Aorta (tissue), 5 donors: Measurements from ENCODE around the gene CASP1. TPM values are rescaled to one million over a fixed set of nuclear protein-coding genes. Genes with fewer than 3 reads are reported as not detected.
"Not testable (repeated sequence)": the region's sequence is repeated elsewhere in the genome, so short reads cannot be mapped to it uniquely, and the experiment has no call there.

ENCODE experiments used
- ATAC-seq: fragments of 200-7000 bp; cut with Tn5 transposase; one replicate; pipeline ENCODE4 v1.9.1; 2022; ENCODE audit warnings: moderate library complexity; ENCODE audit not compliant: low FRiP score
- DNase-seq, 2 donors: peaks; one replicate each; pipeline ENCODE4 v3.0.0-alpha.2; 2020
- H3K27ac ChIP-seq, 2 donors: one replicate each; pipeline ENCODE4 v1.5.1; 2013; ENCODE audit warnings: low read length in 2 of 2, mild to moderate bottlenecking in 2 of 2, moderate library complexity in 2 of 2, control low read depth in 1 of 2, inconsistent platforms in 1 of 2, low read depth in 1 of 2
- H3K27me3 ChIP-seq, 2 donors: one replicate each; pipeline ENCODE4 v1.6.1; 2013; ENCODE audit warnings: control low read depth in 1 of 2, low read length in 1 of 2, mild to moderate bottlenecking in 1 of 2, moderate library complexity in 1 of 2; ENCODE audit not compliant: insufficient read depth in 2 of 2, control insufficient read depth in 1 of 2
- H3K36me3 ChIP-seq, 2 donors: one replicate each; pipeline ENCODE4 v1.6.1; 2013; ENCODE audit warnings: control low read depth in 1 of 2, low read length in 1 of 2, mild to moderate bottlenecking in 1 of 2; ENCODE audit not compliant: insufficient read depth in 2 of 2, control insufficient read depth in 1 of 2
- H3K4me1 ChIP-seq, 2 donors: one replicate each; pipeline ENCODE4 v1.6.1; 2013; ENCODE audit warnings: low read length in 2 of 2, control low read depth in 1 of 2, mild to moderate bottlenecking in 1 of 2, moderate library complexity in 1 of 2; ENCODE audit not compliant: insufficient read depth in 2 of 2, control insufficient read depth in 1 of 2
- H3K4me3 ChIP-seq, 2 donors: one replicate each; pipeline ENCODE4 v1.5.1; 2013; ENCODE audit warnings: low read length in 2 of 2, control low read depth in 1 of 2, mild to moderate bottlenecking in 1 of 2
- H3K9me3 ChIP-seq: one replicate; pipeline ENCODE4 v1.6.1; 2013; ENCODE audit warnings: mild to moderate bottlenecking, low read length; ENCODE audit not compliant: control insufficient read depth
- WGBS, 2 donors: extraction: QIAGEN DNeasy Blood & Tissue Kit; methylation state at CpG; one replicate each; pipeline ENCODE4 v1.1.7; 2013; 5-methylcytosine and 5-hydroxymethylcytosine counted together
- intact Hi-C, 2 donors: fragments of 100-400 bp; cut with DNase I; formaldehyde crosslinking; loops; one replicate each; pipeline versions ENCODE4 v1.14.2 to v1.15.0; 2022
- long read RNA-seq, 2 donors: library from polyadenylated mRNA; unstranded; transcript quantifications; one replicate each; pipeline ENCODE4 v2.0.0, GENCODE V29; 2020 to 2021
- polyA plus RNA-seq, 2 donors: library from polyadenylated mRNA; stranded (reverse); fragments of 200-250 nt; gene quantifications; one replicate each; pipeline ENCODE4 v1.2.3, GENCODE V29; 2013
- total RNA-seq, 2 donors: library from RNA; stranded (reverse); fragmentation: NEBNext Ultra II Directional; extraction: Animal tissue kit (Norgen Biotek cat#: 25700); gene quantifications; one replicate each; pipeline ENCODE4 v1.2.1, GENCODE V29; 2021
- donor health status: healthy with polysubstance abuse.
- donor health status: Bipolar disorder and iron deficiency.
- donor health status: DM: no; HTN: no; CAD: no.
- donor health status: DM: no; HTN: no; CAD: no.
- donor health status: DM: yes; HTN: yes; CAD: no.

The CASP1 gene
- total RNA-seq (10 to 100 TPM; 18.8 to 32.7 TPM), polyA plus RNA-seq (10 to 100 TPM; 11.5 to 32.1 TPM)
- long read RNA-seq, donor 1, transcript CASP1-215 (9 exons, 2,001 nt), result minor isoform, 6 of 35 reads
- long read RNA-seq, donor 1, transcript CASP1-202 (10 exons, 1,477 nt), result major isoform, 10 of 35 reads
- long read RNA-seq, donor 1, partial matches to known transcripts, result 9 of 35 reads
- long read RNA-seq, donor 1, other reads (novel, unspliced or antisense), result 8 of 35 reads
- long read RNA-seq, donor 2, partial matches to known transcripts, result 1 of 11 reads
- long read RNA-seq, donor 2, other reads (novel, unspliced or antisense), result 3 of 11 reads

DNA sequence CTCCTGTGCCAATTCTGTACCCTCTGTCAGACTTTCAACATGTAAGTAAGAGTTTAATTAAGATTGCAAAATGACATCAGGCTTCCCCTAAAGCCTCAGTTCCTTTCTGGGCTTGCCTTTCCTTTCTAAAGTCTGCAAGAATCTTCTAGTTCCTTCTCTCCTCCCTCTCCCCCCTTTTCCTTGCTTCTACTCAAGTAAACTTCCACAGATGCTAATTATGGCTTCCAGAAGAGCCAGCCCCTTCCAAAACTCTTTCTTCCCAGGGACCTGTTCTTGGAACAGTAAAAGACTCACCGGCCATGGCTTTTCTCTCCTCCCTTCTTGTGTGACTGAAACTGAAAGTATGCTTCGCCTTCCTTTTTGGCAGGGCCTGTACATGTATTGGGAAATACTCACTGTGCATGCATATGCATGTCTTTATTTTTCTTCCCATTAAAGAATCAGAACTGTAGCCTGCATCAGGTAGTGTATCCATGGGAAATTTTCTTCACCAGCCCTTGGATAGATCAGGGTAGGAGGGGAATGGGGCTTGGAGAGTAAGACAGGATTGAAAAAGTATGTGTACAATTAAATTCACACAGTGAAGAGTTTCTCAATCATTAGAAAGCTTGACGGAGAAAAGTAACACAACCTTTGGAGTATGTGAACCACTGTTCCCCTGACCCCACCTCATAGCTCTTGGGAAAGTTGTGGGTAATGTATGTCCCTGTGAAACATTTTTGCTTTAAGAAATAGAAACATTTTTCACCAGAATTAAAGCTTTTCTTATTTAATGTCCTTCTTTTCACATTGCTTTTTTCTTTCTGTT, at the start of gene CASP1:
Gene CASP1, minus strand, starts transcription at position 332 of the 808 bp plus-strand sequence. Its CDS starts 31 bp downstream, at position 301.
- intact Hi-C loops, result no loop called here
- Histone ChIP-seq H3K27me3 (no peaks in the 10 kb centered on the region), H3K9me3 (no peaks in the 10 kb centered on the region), H3K4me1 (no peaks in the 10 kb centered on the region), H3K36me3 (no peaks in the 10 kb centered on the region), H3K4me3 (peak within 1 kb of the TSS in 1 of 2 donors; percentile 54), H3K27ac (no peak within 1 kb of the TSS)
- DNase-seq (no peak), ATAC-seq (peak; percentile 88)
- 32 to 43% methylated on average over 3 of the region's 3 CpGs for whole genome bisulfite sequencing, 2 donors

DNA sequence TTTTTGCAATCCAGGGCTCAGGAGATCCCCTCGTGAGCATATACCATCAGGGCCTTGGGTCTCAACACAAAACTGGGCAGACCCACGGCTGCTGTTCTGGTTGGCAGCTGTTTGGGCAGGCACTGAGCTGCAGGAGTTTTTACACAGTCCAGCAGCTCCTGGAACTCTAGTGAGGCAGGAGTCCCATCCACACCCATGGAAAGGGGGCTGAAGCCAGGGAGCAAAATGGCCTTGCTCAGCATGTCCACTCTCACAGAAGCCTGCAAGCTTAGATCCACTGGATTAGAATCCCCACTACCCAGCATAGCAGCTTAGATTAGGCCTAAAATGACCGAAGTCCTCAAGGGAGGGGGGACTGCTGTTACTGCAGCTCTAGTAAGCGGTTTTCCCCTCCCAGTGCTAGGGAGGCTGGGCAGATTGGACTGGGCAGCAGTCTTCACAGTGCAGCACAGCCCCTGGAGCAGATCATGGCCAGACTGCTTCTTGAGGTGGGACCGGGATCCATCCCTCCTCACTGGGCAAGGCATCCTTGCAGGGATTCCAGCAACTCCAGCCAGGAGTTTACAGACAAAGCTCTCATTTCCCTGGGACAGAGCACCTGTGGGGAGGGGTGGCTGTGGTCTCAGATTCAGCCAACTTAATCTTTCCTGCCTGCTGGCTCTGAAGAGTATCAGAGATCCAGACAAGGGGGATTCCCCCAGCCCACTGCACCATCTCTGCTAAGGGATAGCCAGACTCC, 46.6 kb upstream of the CASP1 start:
- Histone ChIP-seq H3K4me1 (no peaks in the 10 kb centered on the region), H3K27ac (no peak overlapping the region), H3K27me3 (no peaks in the 10 kb centered on the region), H3K4me3 (no peak overlapping the region), H3K9me3 (peaks cover 2% of the 10 kb centered on the region), H3K36me3 (no peaks in the 10 kb centered on the region)
- WGBS, 2 donors, result 79 to 86% methylated on average over 5 of the region's 5 CpGs
- ATAC-seq (peak; percentile 29), DNase-seq (peak in 1 of 2 donors; percentile 41)
- intact Hi-C loops, result no loop called here

DNA sequence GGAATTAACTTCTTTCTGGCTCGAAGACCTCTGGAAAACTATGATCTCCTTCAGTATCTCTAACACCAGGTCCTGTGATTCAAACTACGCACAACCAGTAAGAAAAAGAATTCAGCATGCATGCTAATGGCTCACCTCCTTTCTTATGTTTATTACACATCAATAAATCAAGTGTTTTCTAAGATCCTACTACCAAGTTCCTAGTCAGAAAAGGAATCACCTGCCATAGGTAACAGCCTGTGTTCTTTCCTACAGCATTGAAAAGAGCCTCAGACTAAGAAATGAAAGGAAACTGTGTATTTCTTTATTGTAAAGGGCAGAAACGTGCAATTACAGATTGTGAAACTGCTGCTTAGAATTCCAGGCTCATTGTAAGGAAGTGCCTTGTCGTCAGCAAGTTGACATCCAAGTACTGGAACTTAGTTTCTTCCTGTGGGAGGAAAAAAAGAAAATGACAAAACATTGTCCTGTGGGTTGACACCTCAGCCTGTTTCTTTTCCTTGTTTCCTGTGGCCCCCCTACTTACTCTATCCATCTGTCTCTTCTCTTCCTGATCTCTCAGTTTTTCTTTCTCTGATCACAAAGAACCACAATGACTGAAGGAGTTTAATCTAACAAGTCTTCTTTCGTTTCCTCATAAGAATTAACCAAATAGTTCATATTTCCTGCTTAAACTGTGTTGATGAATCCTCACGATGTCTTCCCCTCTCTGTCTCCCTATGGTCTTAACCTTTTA, 45.4 kb upstream of the CASP1 start:
- H3K4me3 ChIP-seq, H3K27ac ChIP-seq, intact Hi-C loops, H3K27me3 ChIP-seq, DNase-seq, ATAC-seq, H3K4me1 ChIP-seq, H3K36me3 ChIP-seq, H3K9me3 ChIP-seq: not testable (repeated sequence)
- WGBS, 2 donors, result 54 to 55% methylated on average over 5 to 6 of the region's 6 CpGs

DNA sequence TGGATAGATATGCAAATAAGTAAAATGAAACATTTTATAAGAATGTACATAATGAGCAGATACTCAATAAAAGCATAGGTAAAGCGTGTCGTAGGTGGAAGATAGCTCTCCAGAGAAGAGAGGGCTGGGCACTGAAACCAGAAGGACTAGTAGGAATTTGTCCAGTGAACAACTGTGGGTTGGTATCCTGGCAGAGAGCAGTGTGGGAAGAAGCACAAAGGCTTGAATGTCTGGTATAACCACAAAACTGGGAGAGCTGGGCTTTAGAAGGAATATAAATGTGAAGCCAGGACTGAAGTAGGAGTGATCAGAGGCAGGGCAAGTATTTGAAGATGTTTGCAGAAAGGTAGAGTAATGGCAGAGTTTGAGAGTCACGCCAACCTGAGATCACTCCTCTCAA, 43.3 kb upstream of the CASP1 start:
- no peak for DNase-seq
- H3K4me3 ChIP-seq, result no peak overlapping the region
- intact Hi-C loops, result no loop called here
- ATAC-seq, result no peak
- H3K36me3 ChIP-seq, result no peaks in the 10 kb centered on the region
- WGBS, 2 donors, result 94 to 96% methylated on average over 3 of the region's 3 CpGs
- no peaks in the 10 kb centered on the region for H3K27me3 ChIP-seq
- H3K9me3 ChIP-seq, result no peaks in the 10 kb centered on the region
- H3K27ac ChIP-seq, result no peak overlapping the region
- no peaks in the 10 kb centered on the region for H3K4me1 ChIP-seq

DNA sequence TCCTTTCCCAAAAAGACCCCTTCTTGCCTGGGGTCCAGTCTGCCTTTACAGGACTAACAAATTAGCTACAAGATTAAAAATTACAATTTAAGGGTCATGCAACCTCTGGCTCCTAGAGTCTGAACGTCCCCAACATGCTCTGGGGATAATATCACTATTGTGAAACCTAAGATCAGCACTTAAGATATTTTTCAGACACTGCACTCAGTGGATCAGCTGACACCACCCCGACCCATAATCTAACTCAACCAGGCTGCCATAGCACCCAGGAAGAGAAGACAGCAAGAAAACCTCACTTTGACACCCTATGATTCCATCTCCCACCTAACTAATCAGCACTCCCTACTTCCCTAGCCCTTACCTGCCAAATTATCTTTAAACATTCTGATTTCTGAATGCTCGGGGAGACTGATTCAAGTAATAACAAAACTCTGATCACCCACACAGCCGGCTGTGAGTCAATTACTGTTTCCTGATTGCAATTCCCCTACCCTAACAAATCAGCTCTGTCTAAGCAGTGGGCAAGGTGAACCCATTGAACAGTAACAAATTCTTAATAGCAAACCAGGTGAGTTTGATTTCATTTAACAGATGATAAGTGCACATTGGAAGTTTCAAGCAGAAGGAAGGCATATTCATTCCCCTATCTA, 42.3 kb upstream of the CASP1 start:
- ATAC-seq, result not testable (repeated sequence)

DNA sequence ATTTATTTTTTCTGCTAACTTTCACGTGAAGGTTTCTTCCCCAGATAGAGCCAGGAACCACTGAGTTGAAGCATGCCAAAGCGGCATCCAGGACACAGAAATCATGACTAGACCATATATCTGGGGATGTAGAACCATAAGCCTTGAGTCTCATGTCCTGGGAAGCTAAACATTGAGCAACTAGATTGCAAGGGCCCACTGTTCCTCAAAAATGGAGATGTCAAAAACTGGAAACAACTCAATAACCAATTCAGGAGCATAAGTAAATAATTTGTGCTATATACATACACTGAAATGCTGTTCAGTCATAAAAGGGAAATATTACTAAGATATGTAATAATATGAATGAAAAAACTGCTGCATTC, 39.2 kb upstream of the CASP1 start:
- intact Hi-C loops, result no loop called here
- H3K27me3 ChIP-seq, result no peaks in the 10 kb centered on the region
- no peak overlapping the region for H3K27ac ChIP-seq
- WGBS, 2 donors, result 84 to 86% methylated on average over 2 of the region's 2 CpGs
- H3K4me3 ChIP-seq, result no peak overlapping the region
- no peaks in the 10 kb centered on the region for H3K4me1 ChIP-seq
- ATAC-seq (no peak), DNase-seq (no peak)
- H3K9me3 ChIP-seq, result no peaks in the 10 kb centered on the region
- H3K36me3 ChIP-seq, result no peaks in the 10 kb centered on the region

More for the DNA sequence above, 42.3 kb upstream of the CASP1 start:
- H3K9me3 ChIP-seq, H3K4me1 ChIP-seq, intact Hi-C loops, H3K27ac ChIP-seq, H3K36me3 ChIP-seq, H3K4me3 ChIP-seq, DNase-seq, H3K27me3 ChIP-seq: not testable (repeated sequence)
- 79 to 81% methylated on average over 4 of the region's 4 CpGs for WGBS, 2 donors

DNA sequence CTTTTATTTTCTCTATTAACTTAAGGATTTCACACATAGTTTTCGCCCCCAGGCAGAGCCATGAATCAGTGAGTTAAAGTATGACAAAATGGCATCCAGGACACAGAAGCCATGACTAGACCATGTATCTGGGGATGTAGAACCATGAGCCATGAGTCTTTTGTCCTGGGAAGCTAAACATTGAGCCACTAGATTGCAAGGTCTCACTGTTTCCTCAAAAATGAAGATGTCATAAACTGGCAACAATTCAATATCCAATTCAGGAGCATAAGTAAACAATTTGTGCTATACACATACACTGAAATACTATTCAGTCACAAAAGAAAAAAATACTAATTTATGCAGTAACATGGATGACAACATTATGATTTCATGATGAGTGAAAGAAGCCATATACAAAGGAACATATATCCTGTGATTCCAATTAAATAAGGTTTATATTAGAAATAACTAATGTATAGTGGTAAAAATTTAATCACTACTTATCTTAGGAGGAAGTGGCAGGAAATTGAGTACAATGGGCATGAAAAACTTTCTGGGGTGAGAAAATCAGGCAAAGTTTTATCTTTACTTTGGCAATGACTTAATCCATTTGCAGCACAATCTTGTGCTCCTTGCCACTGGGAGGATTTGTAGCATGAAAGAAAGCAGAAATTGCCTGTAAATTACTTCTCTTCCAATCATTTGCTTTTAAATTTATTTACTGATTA, 38.7 kb upstream of the CASP1 start:
- ATAC-seq, result no peak
- intact Hi-C loops, result no loop called here

More for the DNA sequence above, 38.7 kb upstream of the CASP1 start:
- no peaks in the 10 kb centered on the region for H3K9me3 ChIP-seq
- 77 to 96% methylated on average over 1 of the region's 1 CpG for WGBS, 2 donors
- H3K4me1 ChIP-seq, result no peaks in the 10 kb centered on the region
- H3K27ac ChIP-seq, result no peak overlapping the region
- H3K27me3 ChIP-seq, result no peaks in the 10 kb centered on the region
- no peaks in the 10 kb centered on the region for H3K36me3 ChIP-seq
- no peak overlapping the region for H3K4me3 ChIP-seq
- no peak for DNase-seq
